H1 (cell line): ENCODE data around the gene RXFP1. TPM values are rescaled to one million over a fixed set of nuclear protein-coding genes. Genes with fewer than 3 reads are reported as not detected.
A peak's percentile ranks its signal among the peaks of the same experiment; 100 is the strongest.

Source experiments
- CTCF ChIA-PET: fragments of 300-600 bp; sonication (Branson Sonifier 250); formaldehyde crosslinking; loops from one replicate; lab custom pipeline; 2021; ENCODE audit not compliant: partially characterized antibody; lab: Charles Lee
- POLR2A ChIA-PET: fragments of 300-600 bp; sonication (Branson Sonifier 250); formaldehyde crosslinking; loops from one replicate; lab custom pipeline; 2021; ENCODE audit warnings: inconsistent platforms; ENCODE audit not compliant: partially characterized antibody; lab: Charles Lee
- DNase-seq, 2 experiments: peaks; one replicate each; pipeline versions ENCODE4 v3.0.0 to v3.0.0-alpha.2; 2010 to 2022; ENCODE audit warnings: low spot score in 2 of 2, low read depth in 1 of 2, mixed read lengths in 1 of 2
- FAIRE-seq: peaks from 2 replicates; lab custom pipeline; 2011; peaks lifted over from hg19 to GRCh38; lab: Jason Lieb, UNC
- H2AFZ ChIP-seq: 2 replicates; pipeline ENCODE4 v1.8.1; 2012; ENCODE audit warnings: low read length, inconsistent platforms
- H2AK5ac ChIP-seq: 2 replicates; pipeline ENCODE4 v1.6.1; 2013; ENCODE audit warnings: low read depth, low read length
- H2BK120ac ChIP-seq: replicated peaks from 2 replicates; pipeline ENCODE3; 2013; ENCODE audit warnings: low read depth, low read length, inconsistent platforms
- H2BK12ac ChIP-seq: 2 replicates; pipeline ENCODE4 v1.6.1; 2013; ENCODE audit warnings: low read depth, low read length
- H2BK15ac ChIP-seq: 2 replicates; pipeline ENCODE4 v1.6.1; 2013; ENCODE audit warnings: low read length
- H2BK20ac ChIP-seq: 2 replicates; pipeline ENCODE4 v1.6.1; 2013; ENCODE audit warnings: low read length
- H2BK5ac ChIP-seq: 2 replicates; pipeline ENCODE4 v1.6.1; 2013; ENCODE audit warnings: low read depth, low read length
- H3K14ac ChIP-seq: 2 replicates; pipeline ENCODE4 v1.6.1; 2013; ENCODE audit warnings: inconsistent platforms; ENCODE audit not compliant: insufficient read length
- H3K18ac ChIP-seq: 2 replicates; pipeline ENCODE4 v1.6.1; 2013; ENCODE audit warnings: low read length; ENCODE audit errors: extremely low read depth
- H3K23ac ChIP-seq: 2 replicates; pipeline ENCODE4 v1.6.1; 2013; ENCODE audit warnings: inconsistent platforms; ENCODE audit not compliant: insufficient read length
- H3K23me2 ChIP-seq: 2 replicates; pipeline ENCODE4 v1.6.1; 2013; ENCODE audit warnings: low read depth, low read length
- H3K27ac ChIP-seq: 2 replicates; pipeline ENCODE4 v1.6.1; 2011; ENCODE audit warnings: low read depth, low read length, inconsistent platforms
- H3K27me3 ChIP-seq, 4 experiments: replicated peaks in 1 of 4; 1 replicate in 1 of 4; 2 replicates in 3 of 4; pipeline versions ENCODE4 v1.6.1 to v1.8.1; 2011 to 2013; ENCODE audit warnings: low read length in 3 of 4, mild to moderate bottlenecking in 3 of 4, inconsistent platforms in 2 of 4, mixed read lengths in 2 of 4, moderate library complexity in 1 of 4; ENCODE audit not compliant: control insufficient read depth in 3 of 4, insufficient read depth in 3 of 4; ENCODE audit errors: extremely low read depth in 1 of 4
- H3K36me3 ChIP-seq, 4 experiments: 2 replicates each; pipeline versions ENCODE4 v1.6.1 to v1.8.1; 2011 to 2013; ENCODE audit warnings: mild to moderate bottlenecking in 4 of 4, low read length in 3 of 4, moderate library complexity in 2 of 4, control low read depth in 1 of 4, inconsistent platforms in 1 of 4; ENCODE audit not compliant: insufficient read depth in 4 of 4, control insufficient read depth in 2 of 4
- H3K4ac ChIP-seq: replicated peaks from 2 replicates; pipeline ENCODE3; 2013; ENCODE audit warnings: low read length, low read depth, mixed read lengths, inconsistent platforms; ENCODE audit not compliant: insufficient read length
- H3K4me1 ChIP-seq, 4 experiments: replicated peaks in 1 of 4; 1 replicate in 1 of 4; 2 replicates in 3 of 4; pipeline versions ENCODE4 v1.6.1 to v1.8.1; 2011 to 2013; ENCODE audit warnings: low read length in 3 of 4, inconsistent platforms in 2 of 4, mixed read lengths in 1 of 4; ENCODE audit not compliant: insufficient read depth in 4 of 4, control insufficient read depth in 3 of 4
- H3K4me2 ChIP-seq, 2 experiments: 2 replicates each; pipeline versions ENCODE4 v1.6.1 to v1.8.1; 2011 to 2013; ENCODE audit warnings: low read depth in 2 of 2, low read length in 2 of 2, control low read depth in 1 of 2, inconsistent platforms in 1 of 2, mild to moderate bottlenecking in 1 of 2; ENCODE audit not compliant: insufficient read depth in 1 of 2
- H3K4me3 ChIP-seq, 4 experiments: fragments of 200-600, 300-600 bp in 1 of 4; sonication (generic), shearing (Covaris generic), sonication (Bioruptor Twin) in 1 of 4; 2 replicates each; pipeline versions ENCODE4 v1.5.1 to v1.8.1; 2011 to 2016; ENCODE audit warnings: low read length in 4 of 4, low read depth in 3 of 4, control low read depth in 2 of 4, inconsistent platforms in 2 of 4, mild to moderate bottlenecking in 2 of 4, mixed read lengths in 1 of 4, moderate library complexity in 1 of 4; ENCODE audit not compliant: insufficient read depth in 2 of 4; ENCODE audit errors: extremely low read depth in 1 of 4
- H3K56ac ChIP-seq: replicated peaks from 2 replicates; pipeline ENCODE3; 2013; ENCODE audit warnings: low read depth, mild to moderate bottlenecking, mixed read lengths, low read length, inconsistent platforms; ENCODE audit not compliant: insufficient read length
- H3K79me1 ChIP-seq: 2 replicates; pipeline ENCODE4 v1.6.1; 2013; ENCODE audit warnings: low read depth, low read length, control low read depth
- H3K79me2 ChIP-seq, 2 experiments: 2 replicates each; pipeline versions ENCODE4 v1.6.1 to v1.8.1; 2012 to 2013; ENCODE audit warnings: low read length in 2 of 2, mild to moderate bottlenecking in 2 of 2, inconsistent platforms in 1 of 2; ENCODE audit not compliant: insufficient read depth in 2 of 2, control insufficient read depth in 1 of 2
- H3K9ac ChIP-seq, 4 experiments: replicated peaks in 1 of 4; 1 replicate in 1 of 4; 2 replicates in 3 of 4; pipeline versions ENCODE4 v1.6.1 to v1.8.1; 2011 to 2013; ENCODE audit warnings: low read depth in 3 of 4, low read length in 3 of 4, control low read depth in 2 of 4, mild to moderate bottlenecking in 2 of 4, moderate library complexity in 2 of 4, inconsistent platforms in 1 of 4; ENCODE audit errors: extremely low read depth in 1 of 4
- H3K9me3 ChIP-seq, 2 experiments: 2 replicates each; pipeline versions ENCODE4 v1.6.1 to v1.8.1; 2012 to 2013; ENCODE audit warnings: mild to moderate bottlenecking in 2 of 2, moderate library complexity in 2 of 2, control low read depth in 1 of 2, inconsistent platforms in 1 of 2, low read depth in 1 of 2, low read length in 1 of 2, mixed read lengths in 1 of 2; ENCODE audit not compliant: insufficient read depth in 2 of 2
- H4K20me1 ChIP-seq, 2 experiments: replicated peaks in 1 of 2; 2 replicates each; pipeline versions ENCODE3 to v1.8.1; 2011 to 2013; ENCODE audit warnings: inconsistent platforms in 2 of 2, low read length in 2 of 2, mild to moderate bottlenecking in 1 of 2; ENCODE audit not compliant: insufficient read depth in 2 of 2, control insufficient read depth in 1 of 2
- H4K5ac ChIP-seq: 2 replicates; pipeline ENCODE4 v1.6.1; 2013; ENCODE audit warnings: low read length, low read depth, mixed read lengths, inconsistent platforms; ENCODE audit not compliant: insufficient read length
- H4K8ac ChIP-seq: 2 replicates; pipeline ENCODE4 v1.8.0; 2013; ENCODE audit warnings: mild to moderate bottlenecking, moderate library complexity, low read length, inconsistent platforms; ENCODE audit not compliant: insufficient read depth; ENCODE audit errors: extremely low read depth
- H4K91ac ChIP-seq: replicated peaks from 2 replicates; pipeline ENCODE3; 2013; ENCODE audit warnings: low read length, mixed read lengths, inconsistent platforms; ENCODE audit not compliant: insufficient read length
- CBX5 ChIP-seq: fragments of 300-800, 300-1000 bp; sonication (generic); IDR thresholded peaks from 2 replicates; pipeline ENCODE4 v1.7.1; 2016; ENCODE audit warnings: antibody characterized with exemption, low read length, low read depth
- CBX8 ChIP-seq: fragments of 300-800, 300-1000 bp; sonication (generic); IDR thresholded peaks from 2 replicates; pipeline ENCODE4 v1.7.1; 2016; ENCODE audit warnings: low read depth, low read length, borderline replicate concordance
- EP300 ChIP-seq, 2 experiments: IDR thresholded peaks; 1 replicate in 1 of 2; 2 replicates in 1 of 2; pipeline ENCODE4 v1.6.1; 2011 to 2012; ENCODE audit warnings: low read depth in 2 of 2, low read length in 2 of 2, mild to moderate bottlenecking in 2 of 2, borderline replicate concordance in 1 of 2, inconsistent platforms in 1 of 2, moderate library complexity in 1 of 2
- GABPA ChIP-seq: IDR thresholded peaks from 2 replicates; pipeline ENCODE4 v1.6.1; 2011; ENCODE audit warnings: mild to moderate bottlenecking, low read length, moderate library complexity, borderline replicate concordance; ENCODE audit not compliant: insufficient read depth
- HDAC6 ChIP-seq: IDR thresholded peaks from one replicate; pipeline ENCODE4 v1.7.1; 2012; ENCODE audit warnings: low read depth, mild to moderate bottlenecking, inconsistent platforms, low read length, moderate library complexity
- MAFK ChIP-seq: IDR thresholded peaks from 2 replicates; pipeline ENCODE4 v1.6.1; 2012; ENCODE audit warnings: low read depth, mild to moderate bottlenecking, improper control_type of control experiment, low read length
- SIRT6 ChIP-seq: IDR thresholded peaks from one replicate; pipeline ENCODE4 v1.7.1; 2012; ENCODE audit warnings: low read length, inconsistent platforms
- SP1 ChIP-seq: IDR thresholded peaks from 2 replicates; pipeline ENCODE4 v1.6.1; 2011; ENCODE audit warnings: low read depth, low read length
- TBP ChIP-seq: IDR thresholded peaks from 2 replicates; pipeline ENCODE4 v1.6.1; 2011; ENCODE audit warnings: low read depth, low read length, improper control_type of control experiment
- WGBS, 2 experiments: shearing (Covaris generic) in 1 of 2; methylation state at CpG; one replicate each; pipeline versions ENCODE4 v1.1.6 to v1.1.7; 2013 to 2015; ENCODE audit warnings: low lambda C conversion rate in 2 of 2, mixed read lengths in 2 of 2, inconsistent platforms in 1 of 2, low coverage in 1 of 2, missing lambda C conversion rate in 1 of 2; ENCODE audit not compliant: insufficient replicate concordance in 2 of 2, insufficient coverage in 1 of 2, insufficient read length in 1 of 2; ENCODE audit errors: extremely low coverage in 1 of 2, missing lambda C conversion rate in 1 of 2; 5-methylcytosine and 5-hydroxymethylcytosine counted together
- polyA plus RNA-seq, 7 experiments: library from polyadenylated mRNA; depleted of rRNA in 3 of 7; stranded (reverse) in 5 of 7; unstranded in 2 of 7; fragments of >200 nt in 5 of 7; fragments of 200-250 nt in 2 of 7; gene quantifications; 1 replicate in 5 of 7; 2 replicates in 1 of 7; 4 replicates in 1 of 7; pipeline versions ENCODE4 v1.2.1 to v1.2.3, GENCODE V29; 2011 to 2013; ENCODE audit warnings: missing spikeins in 2 of 7, mixed read lengths in 2 of 7
- total RNA-seq: library from RNA; stranded (reverse); fragmentation: NEBNext Ultra II Directional; extraction: Animal tissue kit (Norgen Biotek cat#: 25700); gene quantifications from 2 replicates; pipeline ENCODE4 v1.2.1, GENCODE V29; 2021

RXFP1 gene
- total and polyA plus RNA-seq, 2 of the 8 experiments (the other 6 are each of a cell fraction or from before 2014, with no cell fraction given) = 0.14 to 0.56 TPM

- FAIRE-seq = no peak
Measured at GRCh38 chr4:158535130-158535614, 13.5 kb downstream of the RXFP1 start.

More at GRCh38 chr4:158535130-158535614, 13.5 kb downstream of the RXFP1 start:
- H3K18ac ChIP-seq = no peak overlapping the region
- H4K20me1 ChIP-seq = no peaks in the 10 kb centered on the region
- H2BK120ac ChIP-seq = no peak overlapping the region
- peaks cover 0 to 10% (median 4%) of the 10 kb centered on the region in 4 experiments; a peak in 4 of 7 replicates for H3K4me1 ChIP-seq
- H2BK5ac ChIP-seq = no peak overlapping the region
- H2BK20ac ChIP-seq = no peak overlapping the region
- H2BK12ac ChIP-seq = no peak overlapping the region
- no peak for DNase-seq
- no peaks in the 10 kb centered on the region for H3K23me2 ChIP-seq
- no peak overlapping the region for H3K56ac ChIP-seq
- H2BK15ac ChIP-seq = no peak overlapping the region
- WGBS, 2 experiments = 93% methylated on average over 4 of the region's 4 CpGs; no CpG with 5 or more reads in 1 of the 2 experiments
- 0 out of 2 replicates have a peak overlapping the region, but pooled peaks have one; percentile 58 for H2AFZ ChIP-seq
- H3K36me3 ChIP-seq = no peaks in the 10 kb centered on the region
- no peak overlapping the region for H3K23ac ChIP-seq
- no peak overlapping the region for H2AK5ac ChIP-seq
- no peaks in the 10 kb centered on the region for H3K27me3 ChIP-seq
- no peak overlapping the region for H3K4ac ChIP-seq
- no peak overlapping the region for H4K91ac ChIP-seq
- no peak overlapping the region for H3K9ac ChIP-seq
- H3K79me2 ChIP-seq = no peaks in the 10 kb centered on the region
- H4K8ac ChIP-seq = no peak overlapping the region
- no peaks in the 10 kb centered on the region for H3K79me1 ChIP-seq
- no peak overlapping the region for H3K4me3 ChIP-seq
- no peak overlapping the region for H3K27ac ChIP-seq
- H3K14ac ChIP-seq = peak overlapping the region; percentile 10
- POLR2A ChIA-PET = no interaction called here
- no peak for TF ChIP-seq TBP
- no peak for TF ChIP-seq SP1
- no peak for TF ChIP-seq CBX8
- TF ChIP-seq EP300 (IDR thresholded peaks at IDR 0.05; ENCODE audit: borderline replicate concordance in 1 of 2, low read depth in 2 of 2, low read length in 2 of 2) = no peak
- no peak for TF ChIP-seq CBX5
- TF ChIP-seq HDAC6 = no peak
- TF ChIP-seq SIRT6 = no peak
- TF ChIP-seq MAFK = no peak
- no peak for TF ChIP-seq GABPA
- H4K5ac ChIP-seq = no peak overlapping the region
- CTCF ChIA-PET = interaction anchor here (0.6 kb wide), 1 partner anchor 95 kb away, joined by 3 read pairs; no protein-coding TSS in a partner anchor
- H3K4me2 ChIP-seq = no peak overlapping the region
- no peaks in the 10 kb centered on the region for H3K9me3 ChIP-seq
